GM19438 (cell line): ENCODE results near the gene STXBP1.
A peak's percentile ranks its signal among the peaks of the same experiment; 100 is the strongest.

Experiments
- ATAC-seq: cut with Tn5 transposase; IDR thresholded peaks from one replicate; pipeline ENCODE4 v1.9.1; 2021; ENCODE audit warnings: low read depth; ENCODE audit not compliant: unreplicated experiment

The STXBP1 gene

DNA sequence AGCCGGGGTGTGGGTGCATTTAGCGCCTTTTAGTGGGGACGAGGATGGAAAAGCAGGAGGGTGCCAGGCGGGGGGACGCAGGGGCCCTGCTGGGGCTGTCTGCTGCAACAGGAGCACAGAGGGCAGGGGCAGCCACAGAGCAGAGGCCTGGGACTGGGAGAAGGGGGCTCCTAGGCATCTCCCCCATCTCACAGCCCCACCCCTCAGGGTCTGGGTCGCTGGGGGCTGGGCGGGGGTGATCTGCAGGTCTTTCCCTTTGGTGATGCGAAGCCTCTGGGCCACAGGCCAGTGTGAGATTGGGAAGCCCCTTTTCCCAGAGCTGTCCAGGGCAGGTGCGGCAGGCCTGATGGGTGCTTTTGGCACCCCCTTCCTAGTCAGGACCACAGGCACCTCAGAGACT is 118.2 kb downstream of the STXBP1 start:
- no peak for ATAC-seq

DNA sequence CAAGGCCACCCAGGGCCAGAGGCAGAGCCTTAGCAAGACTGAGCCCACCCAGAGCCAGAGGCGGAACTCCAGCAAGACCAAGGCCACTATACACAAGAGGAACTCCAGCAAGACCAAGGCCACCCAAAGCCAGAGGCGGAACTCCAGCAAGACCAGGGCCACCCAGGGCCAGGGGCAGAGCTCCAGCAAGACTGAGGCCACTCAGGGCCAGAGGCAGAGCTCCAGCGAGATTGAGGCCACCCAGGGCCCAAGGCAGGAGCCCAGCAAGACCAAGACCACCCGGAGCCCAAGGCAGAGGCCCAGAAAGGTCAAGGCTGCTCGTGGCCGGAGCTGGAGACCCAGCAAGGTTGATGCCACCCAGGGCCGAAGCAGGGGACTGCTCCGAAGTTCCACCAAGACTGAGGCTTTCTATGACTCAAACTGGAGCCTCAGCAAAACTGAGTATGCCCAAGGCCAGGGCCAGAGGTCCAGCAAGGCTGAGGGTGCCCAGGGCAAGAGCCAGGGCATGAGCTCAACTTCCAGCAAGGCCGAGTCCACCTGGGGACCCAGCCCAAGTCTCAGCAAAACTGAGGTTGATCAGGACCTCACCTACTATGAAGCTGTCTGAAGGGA is 118.8 kb downstream of the STXBP1 start:
- no peak for ATAC-seq

DNA sequence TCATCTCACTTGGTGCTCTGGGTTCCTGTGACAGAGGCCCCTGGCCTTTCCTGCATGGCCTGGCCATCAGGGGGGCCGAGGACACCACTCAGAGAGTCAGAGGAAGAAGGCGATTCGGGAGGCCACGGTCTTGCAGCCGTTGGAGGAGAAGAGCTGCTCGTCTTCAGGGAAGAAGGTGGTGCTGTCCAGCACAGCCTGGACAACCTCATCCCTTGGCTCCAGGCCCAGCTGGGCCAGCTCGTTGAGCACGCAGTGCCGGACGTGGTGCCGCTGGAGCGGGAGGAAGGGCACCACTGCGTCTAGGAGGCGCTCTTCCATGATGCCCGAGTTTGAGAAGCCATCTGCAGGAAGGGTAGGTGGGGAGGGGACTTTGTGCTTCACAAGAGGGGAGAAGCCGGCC is 119.9 kb downstream of the STXBP1 start:
- ATAC-seq, result no peak

DNA sequence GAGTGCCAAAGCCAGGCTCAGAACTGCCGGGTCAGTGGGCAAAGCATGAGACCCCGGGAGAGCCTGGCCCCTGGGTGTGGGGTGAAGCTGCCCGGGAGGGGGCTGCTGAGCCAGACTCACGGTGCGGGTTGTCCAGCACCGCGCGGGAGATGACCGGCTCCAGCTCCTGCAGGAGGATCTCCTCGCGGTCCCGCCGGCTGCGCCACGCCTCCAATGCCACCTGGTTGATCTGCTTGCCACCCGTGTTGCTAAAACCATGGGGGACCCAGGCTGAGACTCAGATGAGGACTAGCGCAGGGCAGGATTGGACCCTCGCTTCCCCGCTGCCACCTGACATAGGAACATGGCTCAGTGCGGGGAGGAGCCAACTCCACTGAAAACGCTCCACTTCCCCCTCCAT is 120.4 kb downstream of the STXBP1 start:
- ATAC-seq, result no peak

DNA sequence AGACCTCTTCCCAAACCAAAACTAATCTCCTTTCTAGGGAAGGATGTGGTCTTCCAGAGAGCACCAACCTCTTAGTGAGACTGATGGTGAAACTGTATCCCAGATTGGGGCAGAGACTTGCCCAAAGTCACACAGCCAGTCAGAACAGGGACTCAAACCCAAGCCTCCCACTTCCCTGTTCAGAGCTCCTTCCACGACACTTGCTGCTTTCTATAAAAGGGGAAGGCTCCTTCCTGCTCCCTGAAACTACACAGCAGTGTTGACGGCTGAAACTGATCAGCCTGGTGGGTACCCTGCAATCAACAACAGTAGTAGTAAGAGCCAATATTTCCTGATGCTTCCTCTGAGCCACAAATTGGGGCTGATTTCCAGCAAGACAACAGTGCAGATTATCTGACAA is 121.5 kb downstream of the STXBP1 start:
- ATAC-seq, result no peak

DNA sequence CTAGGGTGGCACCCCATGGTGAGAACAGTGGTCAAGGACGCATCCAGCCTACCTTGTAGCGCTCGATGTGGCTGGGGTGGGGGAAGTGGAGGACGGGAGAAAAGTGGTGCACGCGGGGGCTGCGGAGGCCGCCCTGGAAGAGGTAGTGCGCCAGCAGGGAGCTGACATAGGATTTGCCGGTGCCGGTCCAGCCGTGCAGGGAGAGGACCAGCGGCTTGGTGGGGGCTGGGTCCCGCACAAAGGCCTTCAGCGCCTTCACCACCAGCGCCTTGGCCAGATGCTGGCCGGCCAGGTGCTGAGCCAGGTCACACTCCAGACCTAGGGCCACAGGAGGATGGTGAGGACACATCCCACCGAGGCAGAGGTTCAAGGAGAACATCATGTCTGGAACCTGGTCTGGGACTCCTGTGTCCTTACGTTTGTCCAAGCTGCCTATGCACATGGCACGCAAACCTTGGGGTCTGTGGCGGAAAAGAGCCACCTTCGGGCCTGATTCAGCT is 122.2 kb downstream of the STXBP1 start:
- ATAC-seq, result no peak

DNA sequence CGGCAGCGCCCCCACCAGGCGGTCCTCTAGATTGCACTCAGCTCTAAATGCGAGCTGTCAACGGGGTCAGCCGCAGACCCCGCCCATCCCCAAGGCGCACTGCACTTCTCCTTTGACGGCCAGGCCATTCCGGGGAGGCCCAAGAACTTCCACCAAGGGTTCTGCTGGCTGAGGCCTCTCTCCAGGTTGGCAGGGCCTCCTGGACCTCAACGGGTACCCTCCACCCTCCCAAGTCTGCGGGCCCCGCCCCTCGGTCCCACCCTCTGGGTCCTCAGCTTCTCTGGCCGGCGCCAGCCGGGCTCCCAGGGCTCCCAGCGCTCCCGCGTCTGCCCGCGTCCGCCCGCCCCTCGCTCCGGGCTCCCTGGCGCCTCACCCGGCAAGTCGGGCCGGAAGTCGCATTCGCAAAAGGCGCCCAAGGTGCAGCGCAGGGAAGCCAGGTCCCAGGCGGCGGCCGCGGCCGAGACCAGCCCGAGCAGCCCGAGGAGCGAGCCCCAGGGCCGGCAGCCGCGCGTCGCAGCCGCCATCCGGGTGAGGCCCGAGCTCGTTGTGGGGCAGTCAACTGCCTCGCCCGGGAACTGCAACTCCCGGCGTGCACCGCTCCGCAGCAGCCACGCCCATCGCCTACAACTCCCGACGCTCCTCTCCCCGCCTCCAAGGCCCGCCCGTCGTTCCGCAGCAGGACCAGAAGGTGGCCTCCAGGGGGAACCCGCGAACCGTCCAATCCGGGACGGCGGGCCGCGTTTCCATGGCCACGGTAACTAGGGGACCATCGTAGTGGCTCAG is 122.9 kb downstream of the STXBP1 start, which contains the start of gene TOR2A:
Gene TOR2A (minus strand): TSS at position 548 of the 783 bp plus-strand sequence. CDS start 24 bp downstream, at position 524.
- ATAC-seq, result peak; percentile 77

DNA sequence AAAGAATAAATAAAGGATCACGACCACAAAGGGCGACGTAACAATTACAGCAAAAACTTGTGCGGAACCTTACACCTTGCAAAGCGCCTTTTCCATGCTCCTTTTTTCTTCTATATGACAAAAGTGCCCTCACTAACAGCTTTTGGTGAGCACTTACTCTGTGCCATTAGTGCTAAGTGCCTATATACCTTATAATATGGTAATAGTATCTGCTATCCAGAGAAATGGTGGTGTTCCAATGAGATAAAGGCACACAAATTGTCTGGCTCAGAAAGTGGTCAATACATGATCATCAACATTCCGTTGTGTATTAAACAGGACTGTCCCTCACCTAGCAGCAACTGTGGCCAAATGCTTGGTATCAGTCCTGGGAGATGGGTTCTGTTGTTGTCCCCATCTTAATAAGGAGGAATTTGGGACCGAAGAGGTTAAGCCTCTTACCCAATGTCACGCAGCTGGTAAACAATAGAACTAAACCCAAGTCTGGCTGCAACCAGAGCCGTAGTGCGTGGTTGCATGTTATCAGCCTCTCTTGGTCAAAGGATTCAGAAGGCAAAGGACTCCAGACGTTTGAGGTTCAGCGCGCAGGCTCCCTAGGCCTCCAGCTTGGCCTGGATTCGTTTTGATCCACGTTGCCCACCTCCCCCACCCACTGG is 123.6 kb downstream of the STXBP1 start:
- no peak for ATAC-seq

DNA sequence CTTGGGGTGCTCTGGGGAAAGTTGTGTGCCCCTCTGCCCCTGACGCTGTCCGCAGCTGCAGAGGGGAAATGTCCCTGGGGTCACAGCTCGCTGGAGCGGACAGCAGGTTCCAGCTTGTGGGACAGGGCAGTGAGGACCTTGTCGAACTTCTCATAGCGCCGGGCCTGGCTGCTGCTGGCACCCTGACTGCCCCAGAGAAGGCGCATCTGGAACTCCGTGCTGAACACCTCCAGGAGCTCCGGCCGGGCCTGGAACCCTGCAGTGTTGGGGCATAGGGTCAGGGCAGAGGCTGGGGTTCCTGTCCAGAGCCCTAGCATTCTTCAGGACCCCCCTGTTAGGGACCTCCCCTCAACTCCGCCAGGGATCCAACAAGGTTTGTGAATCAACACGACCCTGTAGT is 126.6 kb downstream of the STXBP1 start:
- no peak for ATAC-seq

DNA sequence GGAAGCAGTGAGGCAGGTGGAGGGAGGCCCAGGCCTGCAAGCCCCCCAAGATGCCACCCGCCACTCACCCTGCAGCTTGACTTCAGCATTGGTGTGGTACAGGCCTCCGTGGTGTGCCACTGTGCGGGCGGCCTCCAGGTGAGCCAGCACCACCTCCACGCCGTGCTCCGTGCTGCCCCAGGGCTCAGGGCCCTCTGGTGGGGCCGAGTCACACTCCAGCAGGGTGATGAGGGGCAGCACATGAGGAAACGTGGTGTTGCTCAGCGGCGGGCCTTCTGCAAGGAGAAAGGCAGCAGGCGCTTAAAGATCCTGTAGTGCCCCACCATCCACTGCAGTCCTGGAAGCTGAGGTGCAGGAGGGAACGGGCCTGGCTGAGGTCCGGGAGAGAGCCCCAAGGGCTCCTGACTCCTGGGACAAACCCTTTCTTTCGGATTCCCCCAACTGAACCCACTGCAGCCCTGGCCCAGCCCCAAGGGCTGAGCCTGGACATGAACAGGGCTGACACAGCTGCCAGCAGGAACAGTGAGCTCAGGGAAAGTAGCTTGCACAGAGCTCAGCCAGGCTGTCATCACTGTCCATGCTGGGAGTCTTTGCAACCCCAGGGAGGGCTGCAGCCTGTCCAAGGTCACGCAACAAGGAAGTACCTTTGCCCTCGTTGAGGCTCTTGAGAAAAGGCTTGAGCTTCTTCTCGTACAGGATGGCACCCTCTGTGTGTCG is 127.7 kb downstream of the STXBP1 start:
- ATAC-seq, result no peak

DNA sequence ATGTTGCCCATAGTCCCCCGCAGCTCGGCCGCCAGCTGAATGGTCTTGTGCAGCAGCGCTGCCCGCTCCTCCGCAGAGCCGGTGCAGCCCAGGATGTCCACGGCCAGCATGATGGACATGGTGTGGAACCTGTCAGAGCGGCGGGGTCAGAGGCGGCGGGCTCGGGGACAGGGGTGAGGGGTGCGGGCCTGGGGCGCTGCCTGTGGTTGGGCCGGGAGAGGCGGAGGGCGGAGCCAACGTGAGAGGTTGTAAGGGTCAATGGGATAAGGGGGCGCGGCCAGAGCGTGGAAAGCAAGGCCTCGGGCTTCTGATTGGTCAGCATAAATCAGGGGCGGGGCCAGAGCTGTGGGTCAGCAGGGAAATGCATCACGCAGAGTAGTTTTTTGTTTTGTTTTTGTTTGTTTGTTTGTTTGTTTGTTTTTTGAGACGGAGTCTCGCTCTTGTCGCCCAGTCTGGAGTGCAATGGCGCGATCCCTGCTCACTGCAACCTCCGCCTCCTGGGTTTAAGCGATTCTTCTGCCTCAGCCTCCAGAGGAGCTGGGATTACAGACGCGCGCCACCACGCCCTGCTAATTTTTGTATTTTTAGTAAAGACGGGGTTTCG is 129.9 kb downstream of the STXBP1 start:
- no peak for ATAC-seq
